SK-N-SH (cell line): ENCODE results near the gene CALHM1. TPM values are rescaled to one million over a fixed set of nuclear protein-coding genes. Genes with fewer than 3 reads are reported as not detected.

ENCODE experiments used
- CTCF ChIA-PET: fragments of 300-600, 350-600 bp; formaldehyde crosslinking; extraction: SDS; loops from one replicate; lab custom pipeline; 2021; lab: Yijun Ruan, JAX
- POLR2A ChIA-PET: fragments of 350-600 bp; sonication (Branson Sonifier 250); formaldehyde crosslinking; extraction: SDS; loops from one replicate; lab custom pipeline; 2020; ENCODE audit warnings: antibody characterized with exemption, inconsistent platforms; lab: Yijun Ruan, JAX
- DNase-seq: peaks from one replicate; pipeline ENCODE4 v3.0.0; 2012
- H2AFZ ChIP-seq: fragments of 200-600 bp; sonication (generic); 2 replicates; pipeline ENCODE4 v1.8.1; 2016; ENCODE audit warnings: antibody characterized with exemption, mild to moderate bottlenecking, low read depth
- H3F3A ChIP-seq: fragments of 200-600 bp; sonication (generic); replicated peaks from 2 replicates; pipeline ENCODE3; 2016; ENCODE audit warnings: antibody characterized with exemption, mild to moderate bottlenecking; ENCODE audit not compliant: insufficient read depth
- H3K27ac ChIP-seq, 2 experiments: fragments of 200-500 bp in 1 of 2; fragments of 200-600 bp in 1 of 2; sonication (Bioruptor generic) in 1 of 2; sonication (generic), shearing (Covaris generic) in 1 of 2; 2 replicates each; pipeline versions ENCODE4 v1.5.1 to v1.6.1; 2014 to 2016; ENCODE audit warnings: low read depth in 2 of 2, inconsistent platforms in 1 of 2, low read length in 1 of 2, mild to moderate bottlenecking in 1 of 2, mixed read lengths in 1 of 2
- H3K27me3 ChIP-seq: fragments of 200-600 bp; sonication (generic), shearing (Covaris generic); 2 replicates; pipeline ENCODE4 v1.6.1; 2016; ENCODE audit warnings: mixed run types; ENCODE audit not compliant: insufficient read depth
- H3K36me3 ChIP-seq, 2 experiments: fragments of 200-500 bp in 1 of 2; fragments of 200-600 bp in 1 of 2; sonication (Bioruptor generic) in 1 of 2; sonication (generic) in 1 of 2; replicated peaks in 1 of 2; 2 replicates each; pipeline versions ENCODE3 to v1.5.1; 2014 to 2016; ENCODE audit warnings: low read length in 1 of 2, mild to moderate bottlenecking in 1 of 2; ENCODE audit not compliant: insufficient read depth in 2 of 2, control insufficient read depth in 1 of 2
- H3K4me1 ChIP-seq, 2 experiments: fragments of 200-500 bp in 1 of 2; fragments of 200-600 bp in 1 of 2; sonication (Bioruptor generic) in 1 of 2; sonication (generic), shearing (Covaris generic) in 1 of 2; 2 replicates each; pipeline versions ENCODE4 v1.5.1 to v1.6.1; 2014 to 2016; ENCODE audit warnings: low read depth in 1 of 2, low read length in 1 of 2, mixed run types in 1 of 2; ENCODE audit not compliant: insufficient read depth in 2 of 2, control insufficient read depth in 1 of 2
- H3K4me2 ChIP-seq: fragments of 200-600 bp; sonication (generic), shearing (Covaris generic); 2 replicates; pipeline ENCODE4 v1.6.1; 2017; ENCODE audit warnings: mixed run types
- H3K4me3 ChIP-seq, 2 experiments: fragments of 200-500 bp in 1 of 2; fragments of 200-600 bp in 1 of 2; sonication (Bioruptor generic) in 1 of 2; sonication (generic), shearing (Covaris generic) in 1 of 2; 2 replicates each; pipeline versions ENCODE4 v1.5.1 to v1.8.1; 2014 to 2016; ENCODE audit warnings: low read depth in 2 of 2, inconsistent platforms in 1 of 2, low read length in 1 of 2, mild to moderate bottlenecking in 1 of 2, mixed read lengths in 1 of 2, moderate library complexity in 1 of 2
- H3K79me2 ChIP-seq: fragments of 200-600 bp; sonication (generic); 2 replicates; pipeline ENCODE4 v1.8.1; 2017; ENCODE audit warnings: mild to moderate bottlenecking; ENCODE audit not compliant: insufficient read depth
- H3K9ac ChIP-seq: fragments of 200-600 bp; sonication (generic); 2 replicates; pipeline ENCODE4 v1.6.1; 2017; ENCODE audit warnings: mixed run types
- H3K9me2 ChIP-seq: fragments of 200-600 bp; sonication (generic); 2 replicates; pipeline ENCODE4 v1.6.1; 2017; ENCODE audit warnings: mixed run types
- H3K9me3 ChIP-seq: fragments of 200-600 bp; sonication (generic); 2 replicates; pipeline ENCODE4 v1.6.1; 2017; ENCODE audit warnings: mixed run types, mild to moderate bottlenecking, moderate library complexity
- H4K20me1 ChIP-seq: fragments of 200-600 bp; sonication (generic); 2 replicates; pipeline ENCODE4 v1.6.1; 2017; ENCODE audit warnings: mild to moderate bottlenecking, mixed run types; ENCODE audit not compliant: insufficient read depth
- CHD2 ChIP-seq: fragments of 150-350 bp; IDR thresholded peaks from 2 replicates; pipeline ENCODE4 v1.6.1; 2018; ENCODE audit warnings: low read length; ENCODE audit not compliant: partially characterized antibody
- ELF1 ChIP-seq: IDR thresholded peaks from 2 replicates; pipeline ENCODE4 v1.4.0; 2012
- EP300 ChIP-seq, 2 experiments: IDR thresholded peaks; 2 replicates each; pipeline versions ENCODE4 v1.4.0 to v1.6.1; 2012; ENCODE audit warnings: borderline replicate concordance in 1 of 2, low read depth in 1 of 2, low read length in 1 of 2
- FOSL2 ChIP-seq: IDR thresholded peaks from 2 replicates; pipeline ENCODE4 v1.4.0; 2012; ENCODE audit warnings: low read depth, mild to moderate bottlenecking, moderate library complexity, borderline replicate concordance
- FOXJ3 ChIP-seq: sonication (generic); formaldehyde crosslinking; IDR thresholded peaks from 2 replicates; pipeline ENCODE4 v1.5.1; 2020; ENCODE audit warnings: mild to moderate bottlenecking, missing genetic modification reagents
- GATA2 ChIP-seq: sonication (generic); formaldehyde crosslinking; IDR thresholded peaks from 2 replicates; pipeline ENCODE4 v1.5.0; 2020; ENCODE audit warnings: mild to moderate bottlenecking, missing genetic modification reagents
- MEF2A ChIP-seq: IDR thresholded peaks from 2 replicates; pipeline ENCODE4 v1.4.0; 2012; ENCODE audit warnings: low read depth, borderline replicate concordance
- RAD21 ChIP-seq: IDR thresholded peaks from 2 replicates; pipeline ENCODE4 v1.6.1; 2012; ENCODE audit warnings: mild to moderate bottlenecking, low read length
- RCOR1 ChIP-seq: fragments of 150-350 bp; IDR thresholded peaks from 2 replicates; pipeline ENCODE4 v1.6.1; 2017; ENCODE audit warnings: antibody characterized with exemption, low read length
- RFX5 ChIP-seq: IDR thresholded peaks from 2 replicates; pipeline ENCODE4 v1.6.1; 2012; ENCODE audit warnings: mild to moderate bottlenecking, improper control_type of control experiment, low read length
- RXRA ChIP-seq: IDR thresholded peaks from 2 replicates; pipeline ENCODE4 v1.4.0; 2012; ENCODE audit warnings: low read depth, mild to moderate bottlenecking, borderline replicate concordance
- SIN3A ChIP-seq: IDR thresholded peaks from 2 replicates; pipeline ENCODE4 v1.6.1; 2012; ENCODE audit warnings: low read depth, mild to moderate bottlenecking, low read length, moderate library complexity, borderline replicate concordance
- TAF1 ChIP-seq: IDR thresholded peaks from 2 replicates; pipeline ENCODE4 v1.6.1; 2012; ENCODE audit warnings: low read depth, mild to moderate bottlenecking, low read length, moderate library complexity, borderline replicate concordance
- TCF12 ChIP-seq: IDR thresholded peaks from 2 replicates; pipeline ENCODE4 v1.4.0; 2012
- TEAD4 ChIP-seq: IDR thresholded peaks from 2 replicates; pipeline ENCODE4 v1.4.0; 2012; ENCODE audit warnings: mild to moderate bottlenecking, borderline replicate concordance; ENCODE audit not compliant: insufficient read depth
- YY1 ChIP-seq: IDR thresholded peaks from 2 replicates; pipeline ENCODE4 v1.4.0; 2012; ENCODE audit warnings: low read depth, mild to moderate bottlenecking
- WGBS: methylation state at CpG from one replicate; pipeline ENCODE4 v1.1.6; 2017; ENCODE audit warnings: low lambda C conversion rate; 5-methylcytosine and 5-hydroxymethylcytosine counted together
- polyA plus RNA-seq, 3 experiments: library from polyadenylated mRNA; depleted of rRNA; stranded (reverse); fragments of >200 nt; gene quantifications; 2 replicates each; pipeline ENCODE4 v1.2.3, GENCODE V29; 2012
- TF ChIP-seq, protein P1 (sequence below): IDR thresholded peaks from 2 replicates; pipeline ENCODE4 v1.6.1; 2012; ENCODE audit warnings: mild to moderate bottlenecking, low read depth, low read length, moderate library complexity
- TF ChIP-seq, protein P2 (sequence below): fragments of 200-600 bp; sonication (generic); IDR thresholded peaks from 2 replicates; pipeline ENCODE4 v1.6.1; 2017; ENCODE audit warnings: antibody characterized with exemption, mild to moderate bottlenecking, moderate library complexity
- TF ChIP-seq, protein P3 (sequence below): IDR thresholded peaks from 2 replicates; pipeline ENCODE4 v1.4.0; 2012; ENCODE audit warnings: low read depth
- TF ChIP-seq, protein P4 (sequence below): fragments of 150-350 bp; IDR thresholded peaks from 2 replicates; pipeline ENCODE4 v1.6.1; 2016; ENCODE audit warnings: mild to moderate bottlenecking, low read depth, low read length
- TF ChIP-seq, protein P5 (sequence below): fragments of 150-350 bp; IDR thresholded peaks from 2 replicates; pipeline ENCODE4 v1.6.1; 2017; ENCODE audit warnings: antibody characterized with exemption, low read length, low read depth, borderline replicate concordance

Gene CALHM1
- polyA plus RNA-seq, 1 of the 3 experiments (the other 2 are of a cell fraction), result not detected

DNA sequence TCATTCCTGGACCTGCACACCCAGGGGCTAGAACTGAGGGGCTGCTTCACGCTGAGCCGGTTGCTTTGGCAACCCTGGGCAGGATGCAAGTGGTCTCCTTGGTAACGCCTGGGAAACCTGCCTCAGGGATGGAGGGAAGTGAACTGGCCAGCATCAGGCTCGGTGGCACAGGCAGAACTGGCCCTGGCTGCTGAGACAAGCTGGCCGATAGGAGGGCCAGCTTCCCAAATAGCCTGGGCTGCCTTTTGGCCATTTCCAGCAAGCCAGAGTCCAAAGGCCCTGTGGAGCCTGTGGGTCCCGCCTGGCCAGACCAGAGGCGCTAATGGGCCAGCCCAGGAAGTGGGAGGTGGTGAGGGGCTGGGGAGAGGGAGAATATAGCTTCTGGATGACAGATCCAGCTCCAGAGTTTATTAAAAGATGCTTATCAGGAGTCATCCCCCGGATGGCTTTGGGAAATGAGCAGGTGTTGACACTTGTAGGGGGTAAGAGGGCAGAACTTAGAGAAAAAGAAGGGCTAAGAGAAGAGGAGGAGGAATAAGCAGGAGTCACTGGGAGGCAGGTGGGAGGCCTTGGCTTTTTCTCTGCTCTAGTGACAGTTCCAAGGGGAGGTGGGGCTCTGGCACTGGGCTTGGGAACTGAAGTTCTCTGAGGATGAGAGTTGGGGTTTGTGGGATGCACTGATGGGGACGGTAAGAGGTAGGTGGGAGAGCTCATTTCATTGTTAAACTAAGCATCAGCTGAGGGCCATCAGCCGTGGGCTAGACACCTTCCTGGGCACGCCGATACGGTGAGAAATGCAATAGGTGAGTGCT is 44.4 kb upstream of the CALHM1 start (continued):
- TF ChIP-seq, protein P1, sequence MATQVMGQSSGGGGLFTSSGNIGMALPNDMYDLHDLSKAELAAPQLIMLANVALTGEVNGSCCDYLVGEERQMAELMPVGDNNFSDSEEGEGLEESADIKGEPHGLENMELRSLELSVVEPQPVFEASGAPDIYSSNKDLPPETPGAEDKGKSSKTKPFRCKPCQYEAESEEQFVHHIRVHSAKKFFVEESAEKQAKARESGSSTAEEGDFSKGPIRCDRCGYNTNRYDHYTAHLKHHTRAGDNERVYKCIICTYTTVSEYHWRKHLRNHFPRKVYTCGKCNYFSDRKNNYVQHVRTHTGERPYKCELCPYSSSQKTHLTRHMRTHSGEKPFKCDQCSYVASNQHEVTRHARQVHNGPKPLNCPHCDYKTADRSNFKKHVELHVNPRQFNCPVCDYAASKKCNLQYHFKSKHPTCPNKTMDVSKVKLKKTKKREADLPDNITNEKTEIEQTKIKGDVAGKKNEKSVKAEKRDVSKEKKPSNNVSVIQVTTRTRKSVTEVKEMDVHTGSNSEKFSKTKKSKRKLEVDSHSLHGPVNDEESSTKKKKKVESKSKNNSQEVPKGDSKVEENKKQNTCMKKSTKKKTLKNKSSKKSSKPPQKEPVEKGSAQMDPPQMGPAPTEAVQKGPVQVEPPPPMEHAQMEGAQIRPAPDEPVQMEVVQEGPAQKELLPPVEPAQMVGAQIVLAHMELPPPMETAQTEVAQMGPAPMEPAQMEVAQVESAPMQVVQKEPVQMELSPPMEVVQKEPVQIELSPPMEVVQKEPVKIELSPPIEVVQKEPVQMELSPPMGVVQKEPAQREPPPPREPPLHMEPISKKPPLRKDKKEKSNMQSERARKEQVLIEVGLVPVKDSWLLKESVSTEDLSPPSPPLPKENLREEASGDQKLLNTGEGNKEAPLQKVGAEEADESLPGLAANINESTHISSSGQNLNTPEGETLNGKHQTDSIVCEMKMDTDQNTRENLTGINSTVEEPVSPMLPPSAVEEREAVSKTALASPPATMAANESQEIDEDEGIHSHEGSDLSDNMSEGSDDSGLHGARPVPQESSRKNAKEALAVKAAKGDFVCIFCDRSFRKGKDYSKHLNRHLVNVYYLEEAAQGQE, result no peak
- TF ChIP-seq CHD2 (peak; percentile 14), TCF12 (no peak), RCOR1 (peak; percentile 34), YY1 (no peak), SIN3A (no peak), FOSL2 (no peak), FOXJ3 (peak; percentile 87)
- TF ChIP-seq, protein P2, sequence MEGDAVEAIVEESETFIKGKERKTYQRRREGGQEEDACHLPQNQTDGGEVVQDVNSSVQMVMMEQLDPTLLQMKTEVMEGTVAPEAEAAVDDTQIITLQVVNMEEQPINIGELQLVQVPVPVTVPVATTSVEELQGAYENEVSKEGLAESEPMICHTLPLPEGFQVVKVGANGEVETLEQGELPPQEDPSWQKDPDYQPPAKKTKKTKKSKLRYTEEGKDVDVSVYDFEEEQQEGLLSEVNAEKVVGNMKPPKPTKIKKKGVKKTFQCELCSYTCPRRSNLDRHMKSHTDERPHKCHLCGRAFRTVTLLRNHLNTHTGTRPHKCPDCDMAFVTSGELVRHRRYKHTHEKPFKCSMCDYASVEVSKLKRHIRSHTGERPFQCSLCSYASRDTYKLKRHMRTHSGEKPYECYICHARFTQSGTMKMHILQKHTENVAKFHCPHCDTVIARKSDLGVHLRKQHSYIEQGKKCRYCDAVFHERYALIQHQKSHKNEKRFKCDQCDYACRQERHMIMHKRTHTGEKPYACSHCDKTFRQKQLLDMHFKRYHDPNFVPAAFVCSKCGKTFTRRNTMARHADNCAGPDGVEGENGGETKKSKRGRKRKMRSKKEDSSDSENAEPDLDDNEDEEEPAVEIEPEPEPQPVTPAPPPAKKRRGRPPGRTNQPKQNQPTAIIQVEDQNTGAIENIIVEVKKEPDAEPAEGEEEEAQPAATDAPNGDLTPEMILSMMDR, result no peak

DNA sequence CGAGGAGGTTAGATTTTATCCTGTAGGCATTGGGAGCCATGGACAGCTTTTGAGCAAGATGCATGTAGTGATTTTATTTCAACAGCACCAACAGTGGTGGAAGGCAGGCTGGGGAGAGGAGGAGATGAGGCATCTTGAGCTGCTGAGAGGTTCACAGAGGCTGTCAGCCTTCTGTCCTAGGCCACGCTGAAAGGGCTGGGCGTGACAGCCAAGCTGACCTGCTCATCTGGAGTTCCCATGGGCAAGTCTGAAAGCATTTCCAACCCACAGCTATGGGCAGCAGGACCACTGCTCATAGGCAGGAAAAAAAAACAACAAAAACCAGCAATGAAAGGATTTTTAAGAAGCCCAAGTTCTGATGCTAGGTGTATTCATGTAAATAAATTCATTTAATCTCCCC is 42.5 kb upstream of the CALHM1 start:
- Histone ChIP-seq H3K4me3 (no peak overlapping the region), H2AFZ (no peak overlapping the region), H3K4me2 (no peak overlapping the region), H3F3A (peaks cover 5% of the 10 kb centered on the region), H3K9me3 (no peaks in the 10 kb centered on the region), H3K79me2 (no peaks in the 10 kb centered on the region), H3K36me3 (no peaks in the 10 kb centered on the region), H3K27me3 (peaks cover 24% of the 10 kb centered on the region; the same call in 1 of the 2 replicates), H3K27ac (peak overlapping the region in 1 of 2 experiments; percentile 62; a peak in 2 of 4 replicates), H3K4me1 (peaks cover 6 to 27% of the 10 kb centered on the region in 2 experiments; a peak in 3 of 4 replicates), H3K9me2 (no peaks in the 10 kb centered on the region), H3K9ac (no peak overlapping the region), H4K20me1 (no peaks in the 10 kb centered on the region)
- TF ChIP-seq FOSL2 (no peak), MEF2A (no peak), GATA2 (no peak), TEAD4 (no peak), TAF1 (no peak), RAD21 (no peak), EP300 (IDR thresholded peaks at IDR 0.05; ENCODE audit: borderline replicate concordance in 1 of 2, low read depth in 1 of 2, low read length in 1 of 2) (no peak), RFX5 (no peak), TCF12 (no peak), ELF1 (no peak), FOXJ3 (no peak), RXRA (no peak)
- TF ChIP-seq, protein P3, sequence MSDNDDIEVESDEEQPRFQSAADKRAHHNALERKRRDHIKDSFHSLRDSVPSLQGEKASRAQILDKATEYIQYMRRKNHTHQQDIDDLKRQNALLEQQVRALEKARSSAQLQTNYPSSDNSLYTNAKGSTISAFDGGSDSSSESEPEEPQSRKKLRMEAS, result no peak
- TF ChIP-seq, protein P4, sequence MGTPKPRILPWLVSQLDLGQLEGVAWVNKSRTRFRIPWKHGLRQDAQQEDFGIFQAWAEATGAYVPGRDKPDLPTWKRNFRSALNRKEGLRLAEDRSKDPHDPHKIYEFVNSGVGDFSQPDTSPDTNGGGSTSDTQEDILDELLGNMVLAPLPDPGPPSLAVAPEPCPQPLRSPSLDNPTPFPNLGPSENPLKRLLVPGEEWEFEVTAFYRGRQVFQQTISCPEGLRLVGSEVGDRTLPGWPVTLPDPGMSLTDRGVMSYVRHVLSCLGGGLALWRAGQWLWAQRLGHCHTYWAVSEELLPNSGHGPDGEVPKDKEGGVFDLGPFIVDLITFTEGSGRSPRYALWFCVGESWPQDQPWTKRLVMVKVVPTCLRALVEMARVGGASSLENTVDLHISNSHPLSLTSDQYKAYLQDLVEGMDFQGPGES, result no peak
- TF ChIP-seq, protein P5, sequence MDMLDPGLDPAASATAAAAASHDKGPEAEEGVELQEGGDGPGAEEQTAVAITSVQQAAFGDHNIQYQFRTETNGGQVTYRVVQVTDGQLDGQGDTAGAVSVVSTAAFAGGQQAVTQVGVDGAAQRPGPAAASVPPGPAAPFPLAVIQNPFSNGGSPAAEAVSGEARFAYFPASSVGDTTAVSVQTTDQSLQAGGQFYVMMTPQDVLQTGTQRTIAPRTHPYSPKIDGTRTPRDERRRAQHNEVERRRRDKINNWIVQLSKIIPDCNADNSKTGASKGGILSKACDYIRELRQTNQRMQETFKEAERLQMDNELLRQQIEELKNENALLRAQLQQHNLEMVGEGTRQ, result no peak
- POLR2A ChIA-PET, result no interaction called here
- DNase-seq, result no peak
- 65% methylated on average over 3 of the region's 3 CpGs for WGBS
- CTCF ChIA-PET, result interaction anchor here (1.0 to 3.9 kb wide), 2 partner anchors 15 to 51 kb away, joined by 3 to 16 read pairs; no protein-coding TSS in a partner anchor
